Umbilical cord (tissue), 2 donors: ENCODE results near the gene KHNYN. TPM values are rescaled to one million over a fixed set of nuclear protein-coding genes. Genes with fewer than 3 reads are reported as not detected.

Source experiments
- DNase-seq: peaks from one replicate; pipeline ENCODE4 v3.0.0-alpha.2; 2015; ENCODE audit warnings: low spot score
- total RNA-seq: library from RNA; depleted of rRNA; stranded (reverse); fragments of >200 nt; gene quantifications from one replicate; pipeline ENCODE4 v1.2.3, GENCODE V29; 2014; ENCODE audit warnings: low replicate concordance; ENCODE audit not compliant: insufficient read depth

KHNYN gene
- total RNA-seq, 1 donor from 2014 or later = 80.2 TPM

DNA sequence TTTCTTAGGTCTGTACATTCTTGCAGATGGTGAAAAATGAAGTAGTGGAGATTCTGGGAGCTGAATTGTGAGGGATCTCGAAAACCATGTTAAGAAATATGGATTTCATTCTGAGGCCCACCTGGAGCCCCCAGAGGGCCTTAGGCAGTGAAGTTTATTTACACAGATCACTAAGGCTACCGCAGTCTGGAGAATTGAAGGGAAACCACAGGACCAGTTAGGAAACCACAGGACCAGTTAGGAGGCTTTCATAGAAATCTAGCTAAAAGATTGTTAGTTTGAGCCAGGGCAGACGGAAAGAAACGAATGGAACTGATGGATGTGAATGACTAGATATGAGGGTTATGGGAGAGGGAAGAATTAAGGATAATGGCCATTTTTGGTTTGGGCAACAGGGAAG, 7.5 kb upstream of the KHNYN start:
- DNase-seq = no peak

DNA sequence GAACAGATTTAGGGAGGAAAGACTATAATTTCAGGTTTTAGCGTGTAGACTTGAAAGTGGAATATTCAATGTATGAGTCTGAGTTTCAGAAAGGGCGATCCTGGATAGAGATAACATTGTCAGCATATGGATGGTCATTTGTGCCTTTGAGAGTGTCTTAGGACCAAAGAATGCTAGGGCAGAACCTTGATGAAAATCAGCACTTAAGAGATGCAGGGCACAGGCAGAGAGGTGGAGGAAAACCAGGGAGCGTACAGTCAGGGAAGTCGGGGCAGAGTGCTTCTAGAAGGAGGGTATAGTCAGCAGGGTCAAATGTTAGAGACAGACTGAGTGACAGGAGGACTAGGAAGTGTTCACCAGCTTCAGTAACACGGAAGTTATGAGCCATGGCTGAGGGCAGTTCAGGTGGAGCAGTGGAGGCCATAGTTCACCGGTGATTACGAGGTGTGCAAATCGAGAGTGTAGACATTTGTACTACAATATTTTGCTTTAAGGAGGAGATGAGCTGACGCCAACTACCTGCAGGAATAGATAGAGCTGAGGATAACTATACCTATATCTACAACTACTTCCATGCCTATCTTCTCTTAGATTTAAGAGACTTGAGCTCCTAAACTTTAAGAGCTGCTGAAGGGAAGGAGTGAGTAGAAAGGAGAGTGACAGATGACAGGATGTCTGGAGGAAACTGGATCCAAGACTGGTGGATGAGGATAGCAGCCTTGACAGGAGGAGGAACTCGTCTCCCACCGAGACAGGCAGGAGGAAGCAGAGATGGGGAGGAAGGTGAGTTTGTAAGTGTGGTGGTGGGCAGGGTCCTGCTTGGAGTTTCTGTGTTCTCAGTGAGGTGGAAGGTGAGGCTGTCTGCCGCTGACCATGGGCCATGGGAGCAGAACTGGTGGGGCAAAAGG, 6.8 kb upstream of the KHNYN start:
- DNase-seq = no peak

DNA sequence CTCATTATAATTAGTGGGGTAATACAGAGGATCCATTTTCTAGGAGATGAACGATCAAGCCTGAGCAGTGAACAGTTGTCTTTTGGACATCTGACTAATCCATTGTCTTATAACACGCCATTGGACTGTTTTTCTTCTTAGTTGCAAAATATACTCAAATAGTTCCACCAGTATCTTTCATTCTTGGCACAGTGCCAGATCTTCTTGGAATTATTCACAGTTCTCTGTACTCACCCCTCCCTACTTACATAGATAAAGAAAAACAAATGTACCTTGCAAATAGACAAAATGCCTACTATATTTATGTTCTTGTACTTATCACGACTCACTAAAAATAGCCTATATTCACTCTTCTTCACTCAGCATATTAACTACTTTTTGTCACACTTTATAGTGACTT, 4.0 kb upstream of the KHNYN start:
- DNase-seq = peak; percentile 80

DNA sequence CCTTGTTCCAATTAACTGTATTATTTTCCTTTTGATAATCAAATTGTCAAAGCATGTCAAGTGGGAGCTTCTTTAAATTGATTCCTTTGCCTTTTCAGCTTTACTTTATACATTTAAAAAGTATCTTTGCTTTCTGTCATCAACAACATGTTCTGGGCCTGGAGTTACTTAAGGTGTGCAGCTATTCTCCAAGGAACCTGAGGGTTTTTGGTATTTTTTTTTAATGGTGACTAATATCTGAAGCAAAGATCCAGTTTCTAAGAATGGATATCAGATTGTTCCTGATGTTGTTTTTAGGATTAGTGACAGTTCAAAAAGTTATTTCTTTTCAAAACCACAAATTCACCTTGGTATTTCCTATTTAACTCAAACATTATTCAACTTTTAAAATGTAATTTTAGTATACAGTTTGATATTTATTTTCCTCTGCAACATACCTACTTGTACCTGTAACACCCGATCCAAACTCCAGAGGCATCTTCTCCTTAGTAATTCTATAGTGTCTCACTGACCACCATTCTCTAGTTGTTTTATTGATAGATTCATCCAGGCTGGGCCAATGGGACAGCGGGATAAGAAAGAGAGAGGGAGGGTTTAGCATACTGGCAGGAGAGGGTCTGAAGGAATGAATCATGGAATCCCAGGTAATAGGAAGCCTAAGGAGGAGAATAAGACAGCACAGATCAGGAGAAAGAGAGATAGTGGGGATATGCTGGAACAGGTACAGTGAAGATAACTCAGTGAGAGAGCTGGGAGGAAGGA, 3.4 kb upstream of the KHNYN start:
- no peak for DNase-seq

DNA sequence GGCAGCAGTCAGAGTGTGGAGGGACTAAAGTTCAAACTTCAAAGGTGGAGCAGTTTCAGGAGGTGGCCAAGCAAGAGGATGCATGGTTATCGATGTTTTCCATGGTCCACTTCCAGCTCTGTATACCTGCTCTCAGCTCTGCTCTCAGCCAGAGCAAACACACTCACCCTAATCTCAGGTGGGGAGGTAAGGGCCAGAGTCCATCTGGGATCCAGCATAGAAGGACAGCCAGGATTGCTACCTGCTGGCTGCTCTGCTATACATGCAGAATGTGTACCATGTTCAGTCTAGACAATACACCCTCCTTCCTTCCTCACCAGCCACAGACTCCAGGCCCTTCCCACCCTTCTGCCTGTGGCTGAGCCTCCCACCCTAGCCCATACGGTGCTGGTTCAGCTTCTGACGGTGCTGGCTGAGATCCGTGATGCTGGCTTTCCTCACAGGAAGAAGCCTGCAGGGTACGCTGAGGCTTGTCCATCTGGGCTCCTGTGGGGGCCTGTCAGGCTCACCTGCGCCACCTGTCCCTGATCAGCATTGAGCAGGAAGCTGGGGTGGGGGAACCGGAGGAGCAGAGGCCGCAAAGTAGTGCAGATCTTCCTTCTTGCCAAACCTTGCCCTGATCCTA, 2.7 kb upstream of the KHNYN start:
- DNase-seq = no peak

DNA sequence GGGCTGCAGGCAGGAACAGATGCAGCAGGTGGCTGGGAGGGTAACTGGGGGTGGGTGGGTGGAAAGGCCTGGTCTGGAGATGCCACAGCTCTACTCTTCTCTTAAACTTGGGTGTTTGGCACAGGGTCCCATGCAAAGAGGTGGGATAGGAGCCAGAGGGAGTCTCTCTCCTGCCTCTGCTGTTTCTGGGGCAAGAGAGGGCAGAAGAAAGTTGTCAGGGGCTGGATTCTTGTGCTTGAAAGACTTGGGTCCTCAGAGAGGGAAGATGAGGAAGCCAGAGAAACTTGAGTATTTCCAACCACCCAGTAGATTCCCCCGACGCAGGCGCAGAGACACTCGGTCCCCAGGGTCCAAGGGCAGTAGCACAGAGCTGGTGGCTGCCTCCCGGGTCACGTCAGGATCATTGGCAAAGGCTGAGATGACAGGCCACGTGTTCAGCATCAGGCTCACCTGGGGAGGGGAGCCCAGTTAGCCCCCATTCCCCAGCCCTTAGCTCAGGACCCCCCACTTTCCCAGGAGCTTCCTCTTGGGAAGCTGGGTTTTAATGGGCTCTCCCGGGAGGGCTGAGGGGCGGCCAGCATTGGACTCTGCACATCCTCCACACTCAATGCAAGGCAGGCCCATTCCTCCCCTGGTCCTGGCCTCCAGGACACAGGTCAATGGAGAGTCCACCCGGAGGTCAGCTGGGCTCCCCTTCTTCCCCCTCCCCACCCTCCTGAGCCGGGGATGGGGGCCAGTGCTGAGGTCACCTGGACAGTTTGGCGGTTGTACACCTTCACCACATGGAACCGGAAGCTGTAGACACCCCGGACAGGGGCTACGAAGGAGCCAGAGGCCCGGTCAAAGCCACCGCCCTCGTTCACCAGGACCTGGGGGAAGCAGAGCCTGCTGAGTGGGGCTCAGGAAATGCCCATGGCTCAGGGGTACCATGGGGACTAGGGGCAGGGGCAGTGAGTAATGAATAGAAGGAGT, 1.9 kb upstream of the KHNYN start:
- DNase-seq = no peak

DNA sequence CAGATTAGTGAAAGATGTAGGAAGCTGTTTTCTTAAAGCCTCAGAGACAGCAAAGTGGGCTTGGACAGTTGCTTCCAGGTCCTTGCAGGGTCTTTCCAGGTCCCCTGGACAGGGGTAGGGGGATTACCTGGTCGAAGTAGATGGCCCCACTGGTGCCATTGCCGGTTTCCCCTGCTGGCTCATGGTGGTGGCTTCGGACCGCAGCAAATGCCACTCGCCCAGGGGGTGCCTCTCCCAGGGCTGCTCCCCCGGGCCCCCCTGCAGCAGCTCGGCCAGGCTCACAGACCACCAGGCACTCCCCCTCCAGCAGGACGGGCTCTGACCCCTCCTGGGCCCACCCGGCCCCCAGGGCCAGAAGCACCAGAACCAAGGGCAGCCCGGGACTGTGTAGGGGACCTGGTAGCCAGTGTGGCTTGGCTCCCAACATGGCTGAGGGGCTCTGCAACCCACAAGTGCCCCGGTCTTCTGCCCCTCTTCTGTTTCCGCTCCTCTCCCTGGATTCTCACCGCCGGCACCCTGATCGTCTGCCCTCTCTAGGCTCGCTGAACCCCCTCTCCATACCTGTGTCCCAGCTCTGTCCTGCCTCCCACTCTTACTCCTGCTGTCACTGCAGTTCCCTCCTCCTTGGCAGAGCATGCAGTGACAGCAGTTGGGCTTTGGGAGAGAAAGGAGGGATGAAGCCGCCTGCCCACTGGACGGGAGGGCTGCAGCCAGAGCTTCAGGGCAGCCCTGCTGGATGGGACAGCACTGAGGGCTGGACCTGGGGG, 943 bp upstream of the KHNYN start:
- no peak for DNase-seq

DNA sequence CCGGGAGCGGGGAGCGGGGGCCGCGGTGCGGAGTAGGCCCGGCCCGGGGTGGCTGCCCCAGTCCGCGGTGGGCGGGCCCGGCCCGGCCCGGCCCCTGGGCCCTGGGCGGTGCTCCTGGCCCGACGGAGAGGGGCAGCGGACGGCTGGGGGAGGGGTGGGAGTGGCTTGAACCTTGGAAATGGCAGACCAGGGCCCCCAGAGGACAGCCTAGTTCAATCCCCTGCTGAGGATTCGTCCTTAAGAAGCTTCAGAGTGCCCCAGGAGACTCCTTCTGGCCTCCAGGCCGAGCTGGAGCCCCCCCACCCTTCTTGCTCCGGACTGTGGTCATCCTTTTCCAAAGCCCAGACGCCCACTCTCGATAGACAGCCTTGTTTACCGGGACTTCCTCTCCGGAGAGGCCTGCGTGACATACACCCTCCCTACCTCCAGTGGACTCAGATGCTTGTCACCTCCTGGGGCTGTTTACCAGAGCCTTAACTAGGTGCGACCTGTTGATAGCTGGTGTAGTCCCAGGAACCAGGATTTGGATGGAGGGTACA, 458 bp downstream of the KHNYN start:
- peak; percentile 94 for DNase-seq

DNA sequence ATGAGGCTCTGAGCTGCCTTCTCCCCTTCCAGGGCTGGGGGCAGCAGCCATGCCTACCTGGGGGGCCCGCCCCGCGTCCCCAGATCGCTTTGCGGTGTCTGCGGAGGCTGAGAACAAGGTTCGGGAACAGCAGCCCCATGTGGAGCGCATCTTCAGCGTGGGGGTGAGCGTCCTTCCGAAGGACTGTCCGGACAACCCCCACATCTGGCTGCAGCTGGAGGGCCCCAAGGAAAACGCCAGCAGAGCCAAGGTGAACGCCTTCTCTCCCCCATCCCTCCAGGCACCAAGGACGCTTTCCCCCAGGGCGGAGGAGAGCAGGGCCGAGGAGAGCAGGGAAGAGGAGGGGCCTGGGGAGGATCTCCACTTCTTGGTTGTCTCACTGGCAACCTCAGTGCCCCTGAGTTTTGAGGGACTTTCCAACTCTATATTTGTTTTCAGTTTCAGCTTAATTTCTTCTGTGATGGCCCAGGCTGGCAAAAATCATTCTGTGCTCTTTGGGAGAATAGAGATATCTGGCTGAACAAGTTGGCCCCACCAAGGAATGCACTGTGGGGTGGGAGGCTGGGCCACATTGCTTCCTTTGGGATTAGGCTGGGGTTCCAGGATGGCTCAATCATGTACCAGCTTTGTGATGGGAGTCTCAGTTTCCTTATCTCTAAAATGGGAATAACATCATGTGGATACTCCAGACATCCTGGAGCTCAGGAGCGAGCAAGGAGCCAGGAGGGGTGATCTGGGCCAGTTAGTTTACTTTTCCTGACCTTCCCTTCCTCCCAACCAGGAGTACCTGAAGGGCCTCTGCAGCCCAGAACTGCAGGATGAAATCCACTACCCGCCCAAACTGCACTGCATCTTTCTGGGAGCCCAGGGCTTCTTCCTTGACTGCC, 1.2 kb downstream of the KHNYN start:
- DNase-seq = peak; percentile 87

DNA sequence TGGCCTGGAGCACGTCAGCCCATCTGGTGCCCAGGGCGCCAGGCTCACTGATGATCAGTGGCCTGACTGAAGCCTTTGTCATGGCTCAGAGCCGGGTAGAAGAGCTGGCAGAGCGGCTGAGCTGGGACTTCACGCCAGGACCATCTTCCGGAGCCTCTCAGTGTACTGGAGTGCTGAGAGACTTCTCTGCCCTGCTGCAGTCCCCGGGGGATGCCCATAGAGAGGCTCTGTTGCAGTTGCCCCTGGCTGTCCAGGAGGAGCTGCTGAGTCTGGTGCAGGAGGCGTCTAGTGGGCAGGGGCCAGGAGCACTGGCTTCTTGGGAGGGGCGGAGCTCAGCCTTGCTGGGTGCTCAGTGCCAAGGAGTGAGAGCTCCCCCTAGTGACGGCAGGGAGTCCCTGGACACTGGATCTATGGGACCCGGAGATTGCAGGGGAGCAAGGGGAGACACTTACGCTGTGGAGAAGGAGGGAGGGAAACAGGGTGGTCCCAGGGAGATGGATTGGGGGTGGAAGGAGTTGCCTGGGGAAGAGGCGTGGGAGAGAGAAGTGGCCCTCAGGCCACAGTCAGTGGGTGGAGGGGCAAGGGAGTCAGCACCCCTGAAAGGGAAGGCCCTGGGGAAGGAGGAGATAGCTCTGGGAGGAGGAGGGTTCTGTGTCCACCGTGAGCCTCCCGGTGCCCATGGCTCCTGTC, 2.0 kb downstream of the KHNYN start:
- DNase-seq = peak; percentile 92

DNA sequence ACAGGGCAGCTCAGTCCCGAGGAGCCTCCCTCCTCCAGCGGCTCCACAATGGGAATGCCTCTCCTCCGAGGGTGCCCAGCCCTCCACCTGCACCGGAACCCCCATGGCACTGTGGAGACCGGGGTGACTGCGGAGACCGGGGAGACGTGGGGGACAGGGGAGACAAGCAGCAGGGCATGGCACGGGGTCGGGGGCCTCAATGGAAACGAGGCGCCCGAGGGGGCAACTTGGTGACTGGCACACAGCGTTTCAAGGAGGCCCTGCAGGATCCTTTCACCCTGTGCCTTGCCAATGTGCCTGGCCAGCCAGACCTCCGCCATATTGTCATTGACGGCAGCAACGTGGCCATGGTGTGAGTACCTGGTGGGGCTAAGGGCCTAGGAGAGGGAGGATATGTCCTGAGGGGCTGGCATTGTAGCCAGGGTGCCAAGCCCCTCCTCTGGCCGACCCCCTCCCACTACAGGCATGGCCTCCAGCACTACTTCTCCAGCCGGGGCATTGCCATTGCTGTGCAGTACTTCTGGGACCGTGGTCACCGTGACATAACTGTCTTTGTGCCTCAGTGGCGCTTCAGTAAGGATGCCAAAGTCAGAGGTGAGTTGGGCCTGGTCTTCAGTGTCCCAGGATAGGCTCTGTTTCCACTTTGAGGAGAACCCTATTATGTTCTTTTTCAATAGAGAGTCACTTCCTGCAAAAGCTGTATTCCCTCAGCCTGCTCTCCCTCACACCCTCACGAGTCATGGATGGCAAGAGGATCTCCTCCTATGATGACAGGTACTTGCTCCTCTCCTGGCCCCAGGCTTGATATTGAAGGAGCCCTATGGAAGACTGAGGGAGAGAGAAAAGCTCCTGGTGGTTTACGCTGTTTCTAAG, 2.7 kb downstream of the KHNYN start:
- DNase-seq = no peak

DNA sequence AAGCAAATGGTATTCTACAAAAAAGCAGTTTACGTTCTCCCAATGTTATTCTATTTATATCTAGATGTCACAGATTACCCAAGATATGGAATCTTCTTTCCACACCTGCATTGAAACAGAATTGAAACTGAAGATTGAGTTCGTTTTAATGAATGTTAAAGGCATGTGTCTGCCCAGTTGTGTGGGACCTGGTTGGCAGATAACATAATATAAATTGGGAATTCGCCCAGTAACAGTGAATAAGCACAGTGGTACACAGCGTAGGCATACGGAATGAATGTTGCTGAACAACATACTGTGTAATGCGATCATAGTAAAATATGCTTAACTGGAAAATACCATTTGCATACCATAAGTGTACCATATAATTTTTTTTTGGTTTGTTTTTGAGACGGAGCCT, 4.3 kb downstream of the KHNYN start:
- DNase-seq = no peak

DNA sequence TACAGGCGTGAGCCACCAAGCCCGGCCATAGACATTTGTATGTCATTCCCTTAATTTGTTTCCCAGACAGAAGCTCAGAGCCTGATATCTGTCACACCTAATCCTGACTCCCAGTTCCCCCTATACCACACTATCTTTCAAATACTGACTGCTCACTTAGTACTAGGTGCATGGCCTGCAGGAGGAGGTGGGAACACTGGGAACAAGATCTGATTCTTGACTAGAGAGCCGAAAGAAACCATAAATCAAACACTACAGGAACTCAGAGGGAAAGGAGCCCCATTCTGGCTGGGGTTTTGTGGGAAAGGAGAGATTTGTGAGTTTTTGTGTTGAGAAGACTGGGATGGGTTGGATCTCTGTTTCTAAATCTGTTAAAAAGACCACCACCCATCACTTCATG, 4.9 kb downstream of the KHNYN start:
- DNase-seq = no peak

DNA sequence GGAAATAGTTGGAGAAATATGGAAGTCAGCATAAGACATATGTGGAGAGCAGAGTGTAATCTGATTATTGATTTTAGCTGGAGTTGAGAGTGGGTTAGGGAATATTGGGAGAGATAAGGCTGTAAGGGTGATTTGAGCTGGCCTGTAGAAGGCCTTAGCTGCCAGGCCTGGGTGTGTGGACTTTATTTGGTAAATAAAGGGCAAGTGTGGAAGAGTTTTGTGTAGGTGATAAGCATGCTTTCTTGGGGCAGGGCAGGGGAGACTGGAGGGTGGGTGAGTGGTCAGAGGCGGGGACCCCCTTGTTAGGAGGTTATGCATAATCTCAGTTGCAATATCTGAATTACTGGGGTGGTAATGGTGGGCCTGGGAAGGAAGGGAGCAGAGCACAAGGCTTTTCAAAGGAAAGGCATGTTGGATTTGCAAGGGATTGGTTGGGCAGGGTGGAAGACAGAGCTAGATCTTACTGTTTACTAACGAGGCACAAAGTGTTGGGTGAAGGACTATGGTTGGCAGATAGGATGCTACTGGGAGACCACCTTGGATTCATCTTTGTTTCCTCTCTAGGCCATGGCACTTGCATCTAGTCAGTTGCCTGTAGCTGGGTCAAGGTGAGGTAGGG, 5.5 kb downstream of the KHNYN start:
- DNase-seq = no peak

DNA sequence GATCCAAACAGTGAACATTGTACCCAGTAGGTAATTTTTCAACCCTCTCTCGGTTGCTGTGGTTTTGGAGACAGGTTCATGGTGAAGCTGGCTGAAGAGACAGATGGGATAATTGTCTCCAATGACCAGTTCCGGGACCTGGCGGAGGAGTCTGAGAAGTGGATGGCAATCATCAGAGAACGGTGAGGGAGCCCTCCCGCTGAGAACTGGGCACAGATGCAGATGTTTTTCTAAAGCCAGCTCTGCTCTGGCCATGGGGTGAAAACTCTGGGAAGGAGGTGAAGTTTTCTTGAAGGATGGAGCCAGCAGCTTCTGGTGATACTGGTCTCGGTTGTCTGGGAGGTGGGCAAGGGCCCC, 6.2 kb downstream of the KHNYN start:
- peak; percentile 3 for DNase-seq

DNA sequence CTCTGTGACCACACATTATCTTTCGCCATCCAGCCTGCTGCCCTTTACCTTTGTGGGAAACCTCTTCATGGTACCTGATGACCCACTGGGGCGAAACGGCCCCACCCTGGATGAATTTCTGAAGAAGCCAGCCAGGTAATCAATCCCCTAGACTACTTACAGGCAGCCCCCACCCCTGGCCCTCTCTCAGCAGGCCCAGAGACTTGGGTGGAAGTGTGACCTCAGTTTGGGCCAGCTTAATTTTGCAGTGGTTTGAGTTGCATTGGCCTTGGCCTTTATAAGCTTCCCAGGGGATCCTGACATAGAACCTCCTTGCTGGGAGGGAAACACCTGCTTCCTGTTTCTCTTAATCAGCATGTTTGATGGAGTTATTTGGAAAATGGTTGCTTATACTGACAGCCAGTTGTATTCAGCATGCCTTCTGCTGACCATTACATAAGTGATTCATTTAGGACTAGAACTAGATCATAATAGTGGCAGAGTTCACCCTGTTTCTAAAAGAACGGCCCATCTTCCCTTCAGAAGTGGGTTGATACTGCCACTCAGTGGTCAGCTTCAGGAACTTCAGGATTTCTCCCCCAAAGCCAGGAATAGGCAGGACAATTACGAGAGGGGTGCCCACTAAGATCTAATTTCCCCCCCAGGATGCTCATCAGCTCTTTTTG, 6.7 kb downstream of the KHNYN start:
- peak; percentile 78 for DNase-seq
